ENCODE results near the gene LRP1.

The LRP1 gene

DNA sequence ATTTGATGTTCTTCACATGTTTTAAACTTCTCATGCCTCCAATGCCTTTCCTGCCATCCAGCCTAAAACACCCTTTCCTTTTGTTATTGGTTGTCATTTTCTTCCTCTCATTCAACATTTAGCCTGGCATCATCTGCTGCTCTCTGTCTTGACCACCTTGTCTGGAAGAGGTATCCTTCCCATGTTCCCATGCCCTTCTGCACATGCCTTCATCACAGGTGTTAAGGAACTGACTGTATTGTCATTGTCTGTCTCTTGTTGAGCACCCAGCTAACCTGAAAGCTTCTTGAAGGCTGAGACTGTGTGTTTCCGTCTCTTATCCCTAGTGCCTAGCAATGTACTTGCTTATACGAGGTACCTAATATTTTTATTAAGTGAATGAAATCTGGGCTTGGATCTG, 4.5 kb upstream of the LRP1 start:
- H3K79me2 ChIP-seq (ENCODE audit: low read length), result no peaks in the 10 kb centered on the region
- H3K9me3 ChIP-seq (replicated peaks; ENCODE audit: insufficient read depth, low read length), result no peaks in the 10 kb centered on the region
- H3K4me1 ChIP-seq (ENCODE audit: low read length), result peaks cover 5% of the 10 kb centered on the region; the same call in 1 of the 2 replicates
- H3K4me2 ChIP-seq (ENCODE audit: low read depth, low read length), result no peak overlapping the region
- peaks cover 8% of the 10 kb centered on the region for H3K27me3 ChIP-seq (replicated peaks; ENCODE audit: insufficient read depth, low read length)
- no peaks in the 10 kb centered on the region for H4K20me1 ChIP-seq (ENCODE audit: insufficient read depth, low read length)
- H3K9me2 ChIP-seq (replicated peaks; ENCODE audit: insufficient read depth, low read length), result no peaks in the 10 kb centered on the region
- no peak for TF ChIP-seq EZH2 (optimal IDR thresholded peaks at IDR 0.05; ENCODE audit: low read depth, low read length)
- TF ChIP-seq, protein P1, sequence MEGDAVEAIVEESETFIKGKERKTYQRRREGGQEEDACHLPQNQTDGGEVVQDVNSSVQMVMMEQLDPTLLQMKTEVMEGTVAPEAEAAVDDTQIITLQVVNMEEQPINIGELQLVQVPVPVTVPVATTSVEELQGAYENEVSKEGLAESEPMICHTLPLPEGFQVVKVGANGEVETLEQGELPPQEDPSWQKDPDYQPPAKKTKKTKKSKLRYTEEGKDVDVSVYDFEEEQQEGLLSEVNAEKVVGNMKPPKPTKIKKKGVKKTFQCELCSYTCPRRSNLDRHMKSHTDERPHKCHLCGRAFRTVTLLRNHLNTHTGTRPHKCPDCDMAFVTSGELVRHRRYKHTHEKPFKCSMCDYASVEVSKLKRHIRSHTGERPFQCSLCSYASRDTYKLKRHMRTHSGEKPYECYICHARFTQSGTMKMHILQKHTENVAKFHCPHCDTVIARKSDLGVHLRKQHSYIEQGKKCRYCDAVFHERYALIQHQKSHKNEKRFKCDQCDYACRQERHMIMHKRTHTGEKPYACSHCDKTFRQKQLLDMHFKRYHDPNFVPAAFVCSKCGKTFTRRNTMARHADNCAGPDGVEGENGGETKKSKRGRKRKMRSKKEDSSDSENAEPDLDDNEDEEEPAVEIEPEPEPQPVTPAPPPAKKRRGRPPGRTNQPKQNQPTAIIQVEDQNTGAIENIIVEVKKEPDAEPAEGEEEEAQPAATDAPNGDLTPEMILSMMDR (IDR thresholded peaks at IDR 0.05; ENCODE audit: low read length), result no peak
- no peak for TF ChIP-seq EZH2phosphoT487 (IDR thresholded peaks at IDR 0.05; ENCODE audit: low read length)
- no peak overlapping the region for H2AFZ ChIP-seq (ENCODE audit: low read length)
- no peaks in the 10 kb centered on the region for H3K36me3 ChIP-seq (replicated peaks; ENCODE audit: insufficient read depth, low read length)
- H3K27ac ChIP-seq (ENCODE audit: low read length), result no peak overlapping the region
- DNase-seq, result no peak
- no peaks in the 10 kb centered on the region for H3F3A ChIP-seq (ENCODE audit: insufficient read depth, low read length)
- H3K9ac ChIP-seq (ENCODE audit: low read length), result no peak overlapping the region
- H3K4me3 ChIP-seq (ENCODE audit: low read length), result no peak overlapping the region

DNA sequence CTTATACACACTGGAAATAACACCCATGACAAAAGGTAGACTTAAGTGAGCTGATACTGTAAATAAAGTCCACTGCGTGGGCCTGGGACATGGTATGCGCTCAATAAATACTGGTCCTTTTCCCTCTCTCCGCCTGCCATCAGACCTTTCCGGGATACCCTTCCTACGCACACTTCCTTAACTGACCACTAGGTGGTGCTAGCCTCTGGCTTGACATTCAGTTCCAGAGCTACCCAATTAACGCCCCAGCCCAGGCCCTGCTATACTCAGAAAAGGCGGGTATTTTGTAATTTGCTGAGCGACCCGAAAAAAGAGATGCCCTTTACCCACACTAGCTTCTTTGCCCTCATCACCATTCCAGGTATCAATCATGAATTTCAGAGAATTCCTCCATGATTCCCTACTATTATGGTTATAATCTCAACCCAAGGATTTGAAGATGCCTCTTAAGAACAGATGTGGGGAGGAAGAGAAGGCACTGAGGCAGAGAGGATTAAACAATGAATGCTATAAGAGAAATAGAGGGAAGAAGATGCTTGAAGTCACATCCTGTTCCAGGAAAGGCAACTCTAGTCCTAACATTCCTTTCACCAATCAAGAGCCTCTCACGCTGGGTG, 3.9 kb upstream of the LRP1 start:
- H3F3A ChIP-seq (ENCODE audit: insufficient read depth, low read length), result no peaks in the 10 kb centered on the region
- H3K79me2 ChIP-seq (ENCODE audit: low read length), result no peaks in the 10 kb centered on the region
- H3K27me3 ChIP-seq (replicated peaks; ENCODE audit: insufficient read depth, low read length), result peaks cover 11% of the 10 kb centered on the region
- H2AFZ ChIP-seq (ENCODE audit: low read length), result no peak overlapping the region
- H3K9me3 ChIP-seq (replicated peaks; ENCODE audit: insufficient read depth, low read length), result no peaks in the 10 kb centered on the region
- H3K4me3 ChIP-seq (ENCODE audit: low read length), result no peak overlapping the region
- TF ChIP-seq EZH2phosphoT487 (IDR thresholded peaks at IDR 0.05; ENCODE audit: low read length) (no peak), EZH2 (optimal IDR thresholded peaks at IDR 0.05; ENCODE audit: low read depth, low read length) (no peak)
- TF ChIP-seq, protein P1 (IDR thresholded peaks at IDR 0.05; ENCODE audit: low read length), result peak; percentile 97
- H3K36me3 ChIP-seq (replicated peaks; ENCODE audit: insufficient read depth, low read length), result no peaks in the 10 kb centered on the region
- no peak overlapping the region for H3K27ac ChIP-seq (ENCODE audit: low read length)
- H3K9ac ChIP-seq (ENCODE audit: low read length), result no peak overlapping the region
- peak; percentile 74 for DNase-seq
- no peaks in the 10 kb centered on the region for H3K9me2 ChIP-seq (replicated peaks; ENCODE audit: insufficient read depth, low read length)
- H3K4me1 ChIP-seq (ENCODE audit: low read length), result peaks cover 5% of the 10 kb centered on the region; the same call in 1 of the 2 replicates
- no peaks in the 10 kb centered on the region for H4K20me1 ChIP-seq (ENCODE audit: insufficient read depth, low read length)
- H3K4me2 ChIP-seq (ENCODE audit: low read depth, low read length), result no peak overlapping the region

DNA sequence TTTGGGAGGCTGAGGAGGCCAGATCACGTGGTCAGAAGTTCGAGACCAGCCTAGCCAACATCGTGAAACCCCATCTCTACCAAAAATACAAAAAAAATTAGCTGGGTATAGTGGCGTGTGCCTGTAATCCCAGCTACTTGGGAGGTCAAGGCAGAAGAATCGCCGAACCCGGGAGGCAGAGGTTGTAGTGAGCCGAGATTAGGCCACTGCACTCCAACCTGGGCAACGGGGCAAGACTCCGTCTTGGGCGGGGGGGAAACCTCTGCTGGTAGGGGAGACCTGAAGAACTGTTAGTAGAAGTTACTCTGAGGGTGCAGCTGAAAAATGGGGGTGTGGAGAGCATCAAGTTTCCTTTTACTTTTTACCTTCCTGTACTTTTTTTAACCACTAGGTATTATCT, 2.2 kb upstream of the LRP1 start:
- Histone ChIP-seq H3K9ac (ENCODE audit: low read length) (no peak overlapping the region), H4K20me1 (ENCODE audit: insufficient read depth, low read length) (no peaks in the 10 kb centered on the region), H3F3A (ENCODE audit: insufficient read depth, low read length) (no peaks in the 10 kb centered on the region), H3K9me2 (replicated peaks; ENCODE audit: insufficient read depth, low read length) (no peaks in the 10 kb centered on the region), H3K27ac (ENCODE audit: low read length) (no peak overlapping the region), H2AFZ (ENCODE audit: low read length) (no peak overlapping the region), H3K79me2 (ENCODE audit: low read length) (no peaks in the 10 kb centered on the region), H3K4me2 (ENCODE audit: low read depth, low read length) (no peak overlapping the region), H3K27me3 (replicated peaks; ENCODE audit: insufficient read depth, low read length) (peaks cover 21% of the 10 kb centered on the region), H3K36me3 (replicated peaks; ENCODE audit: insufficient read depth, low read length) (no peaks in the 10 kb centered on the region), H3K4me1 (ENCODE audit: low read length) (peaks cover 8% of the 10 kb centered on the region; the same call in 1 of the 2 replicates), H3K4me3 (ENCODE audit: low read length) (no peak overlapping the region), H3K9me3 (replicated peaks; ENCODE audit: insufficient read depth, low read length) (no peaks in the 10 kb centered on the region)
- TF ChIP-seq EZH2phosphoT487 (IDR thresholded peaks at IDR 0.05; ENCODE audit: low read length) (no peak), EZH2 (optimal IDR thresholded peaks at IDR 0.05; ENCODE audit: low read depth, low read length) (no peak)
- TF ChIP-seq, protein P1 (IDR thresholded peaks at IDR 0.05; ENCODE audit: low read length), result no peak
- no peak for DNase-seq

Data from MM.1S (cell line).